Measurements from ENCODE around the gene ABHD12.

GRCh38 chr20:25338112-25339023 lies 52.3 kb downstream of the ABHD12 start:
- TF ChIP-seq SREBF2 (IDR thresholded peaks at IDR 0.05; ENCODE audit: low read length), result no peak
- no peak for TF ChIP-seq MEF2B (IDR thresholded peaks at IDR 0.05; ENCODE audit: partially characterized antibody, poor library complexity, severe bottlenecking)
